Omental fat pad (tissue), 4 donors: Measurements from ENCODE around the gene FAM216A. TPM values are rescaled to one million over a fixed set of nuclear protein-coding genes. Genes with fewer than 3 reads are reported as not detected.
A peak's percentile ranks its signal among the peaks of the same experiment; 100 is the strongest.

ENCODE experiments used
- ATAC-seq: fragments of 150-250 bp; one replicate; pipeline ENCODE4 v1.9.1; 2016; ENCODE audit warnings: mild to moderate bottlenecking, moderate library complexity; ENCODE audit not compliant: low FRiP score
- DNase-seq: peaks from one replicate; pipeline ENCODE4 v3.0.0-alpha.2; 2019; ENCODE audit warnings: low spot score
- CTCF ChIP-seq, 3 donors: fragments of 450-650 bp; IDR thresholded peaks; one replicate each; pipeline ENCODE4 v1.5.1; 2016 to 2017; ENCODE audit warnings: antibody characterized with exemption in 3 of 3, mild to moderate bottlenecking in 3 of 3, moderate library complexity in 2 of 3
- total RNA-seq, 4 donors: library from RNA; depleted of rRNA; stranded (reverse); fragments of >200 nt; gene quantifications; one replicate each; pipeline ENCODE4 v1.1.0, GENCODE V29; 2016

FAM216A gene
- total RNA-seq, 4 donors from 2014 or later, result 5.0 to 8.0 (median 6.3) TPM

GRCh38 chr12:110501399-110501751 lies 32.7 kb downstream of the FAM216A start:
- peak; percentile 72 for ATAC-seq
- TF ChIP-seq CTCF (IDR thresholded peaks at IDR 0.05), result no peak
- DNase-seq, result no peak

- ATAC-seq (peak; percentile 99), DNase-seq (peak; percentile 95)
- no peak for TF ChIP-seq CTCF (IDR thresholded peaks at IDR 0.05)
Measured at GRCh38 chr12:110501752-110502738, 33.4 kb downstream of the FAM216A start, which contains the start of the genes RAD9B and VPS29. Gene RAD9B, plus strand, starts transcription at chr12:110502331. Its CDS starts 7 bp downstream, at chr12:110502338. Gene VPS29, minus strand, starts transcription at chr12:110502111. Its CDS starts 60 bp downstream, at chr12:110502051.

GRCh38 chr12:110503432-110503831 lies 34.8 kb downstream of the FAM216A start:
- TF ChIP-seq CTCF (IDR thresholded peaks at IDR 0.05), result no peak
- ATAC-seq (no peak), DNase-seq (no peak)

- ATAC-seq (no peak), DNase-seq (no peak)
- TF ChIP-seq CTCF (IDR thresholded peaks at IDR 0.05), result no peak
Measured at GRCh38 chr12:110505332-110505731, 36.7 kb downstream of the FAM216A start.

GRCh38 chr12:110508071-110508586 lies 39.5 kb downstream of the FAM216A start:
- no peak for ATAC-seq

GRCh38 chr12:110513842-110514241 lies 45.2 kb downstream of the FAM216A start:
- ATAC-seq (no peak), DNase-seq (no peak)
- no peak for TF ChIP-seq CTCF (IDR thresholded peaks at IDR 0.05)

More at GRCh38 chr12:110508071-110508586, 39.5 kb downstream of the FAM216A start:
- no peak for DNase-seq
- no peak for TF ChIP-seq CTCF (IDR thresholded peaks at IDR 0.05)
